CD4-positive, alpha-beta T cell (primary cell): ENCODE data around the gene ZNF569. TPM values are rescaled to one million over a fixed set of nuclear protein-coding genes. Genes with fewer than 3 reads are reported as not detected.
A peak's percentile ranks its signal among the peaks of the same experiment; 100 is the strongest.

Experiments used
- ATAC-seq: fragments of 200-7000 bp; cut with Tn5 transposase; one replicate; pipeline ENCODE4 v1.10.0; 2022; ENCODE audit warnings: mild to moderate bottlenecking; ENCODE audit not compliant: poor library complexity
- CTCF ChIA-PET: fragments of 350-600 bp; sonication (Branson Sonifier 250); formaldehyde crosslinking; loops from one replicate; lab custom pipeline; 2021; ENCODE audit warnings: antibody characterized with exemption, inconsistent platforms; lab: Charles Lee
- POLR2A ChIA-PET: fragments of 350-600 bp; sonication (Branson Sonifier 250); formaldehyde crosslinking; loops from one replicate; lab custom pipeline; 2021; ENCODE audit warnings: antibody characterized with exemption, inconsistent platforms; lab: Charles Lee
- DNase-seq, 14 experiments: peaks; one replicate each; pipeline ENCODE4 v3.0.0-alpha.2; 2013 to 2020; ENCODE audit warnings: mixed read lengths in 2 of 14
- H3K27ac ChIP-seq, 2 donors: one replicate each; pipeline versions ENCODE4 v1.5.1 to v1.7.0; 2013; ENCODE audit warnings: low read length in 2 of 2, low read depth in 1 of 2, mild to moderate bottlenecking in 1 of 2
- H3K27me3 ChIP-seq, 2 experiments: 1 replicate in 1 of 2; 2 replicates in 1 of 2; pipeline versions ENCODE4 v1.6.1 to v1.7.0; 2013; ENCODE audit warnings: low read length in 2 of 2, control low read depth in 1 of 2, mild to moderate bottlenecking in 1 of 2, moderate library complexity in 1 of 2; ENCODE audit not compliant: insufficient read depth in 2 of 2, control insufficient read depth in 1 of 2
- H3K36me3 ChIP-seq: one replicate; pipeline ENCODE4 v1.6.1; 2013; ENCODE audit warnings: low read length, control low read depth; ENCODE audit not compliant: insufficient read depth
- H3K4me1 ChIP-seq: one replicate; pipeline ENCODE4 v1.6.1; 2013; ENCODE audit warnings: low read length, control low read depth; ENCODE audit not compliant: insufficient read depth
- H3K4me3 ChIP-seq: one replicate; pipeline ENCODE4 v1.5.1; 2013; ENCODE audit warnings: mild to moderate bottlenecking, low read length, moderate library complexity
- H3K9me3 ChIP-seq, 2 experiments: 1 replicate in 1 of 2; 2 replicates in 1 of 2; pipeline versions ENCODE4 v1.6.1 to v1.7.0; 2013; ENCODE audit warnings: low read length in 2 of 2, mild to moderate bottlenecking in 2 of 2, control low read depth in 1 of 2, moderate library complexity in 1 of 2; ENCODE audit not compliant: control insufficient read depth in 1 of 2, insufficient read depth in 1 of 2
- H3K27ac Mint-ChIP-seq: one replicate; pipeline ENCODE4 v1.8.0; 2020; ENCODE audit warnings: mixed read lengths
- H3K27me3 Mint-ChIP-seq: one replicate; pipeline ENCODE4 v1.8.0; 2021; ENCODE audit warnings: mixed read lengths
- H3K36me3 Mint-ChIP-seq: one replicate; pipeline ENCODE4 v1.8.0; 2021; ENCODE audit warnings: low read depth, mixed read lengths
- H3K4me1 Mint-ChIP-seq: one replicate; pipeline ENCODE4 v1.8.0; 2021; ENCODE audit warnings: low read depth, mixed read lengths
- H3K4me3 Mint-ChIP-seq: one replicate; pipeline ENCODE4 v1.8.0; 2020; ENCODE audit warnings: mild to moderate bottlenecking, mixed read lengths
- H3K9me3 Mint-ChIP-seq: one replicate; pipeline ENCODE4 v1.8.0; 2020; ENCODE audit warnings: mixed read lengths
- intact Hi-C, 2 experiments: fragments of 100-400 bp; cut with DNase I in 1 of 2; cut with micrococcal nuclease in 1 of 2; formaldehyde crosslinking; loops; one replicate each; pipeline versions ENCODE4 v1.15.1 to v1.9.0; 2023 to 2025; cut with DNase I, micrococcal nuclease
- total RNA-seq, 174 experiments: library from RNA in 2 of 174; stranded (reverse) in 2 of 174; gene quantifications; one replicate each; pipeline ENCODE4 v1.2.3 and lab custom pipeline; 2021 to 2026
- TF ChIP-seq, protein P1 (sequence below): fragments of 200-600 bp; IDR thresholded peaks from one replicate; pipeline ENCODE4 v1.8.0; 2022; ENCODE audit warnings: antibody characterized with exemption, mild to moderate bottlenecking

Gene ZNF569
- total RNA-seq, 2 experiments from 2014 or later: 5.0 to 5.2 TPM

DNA sequence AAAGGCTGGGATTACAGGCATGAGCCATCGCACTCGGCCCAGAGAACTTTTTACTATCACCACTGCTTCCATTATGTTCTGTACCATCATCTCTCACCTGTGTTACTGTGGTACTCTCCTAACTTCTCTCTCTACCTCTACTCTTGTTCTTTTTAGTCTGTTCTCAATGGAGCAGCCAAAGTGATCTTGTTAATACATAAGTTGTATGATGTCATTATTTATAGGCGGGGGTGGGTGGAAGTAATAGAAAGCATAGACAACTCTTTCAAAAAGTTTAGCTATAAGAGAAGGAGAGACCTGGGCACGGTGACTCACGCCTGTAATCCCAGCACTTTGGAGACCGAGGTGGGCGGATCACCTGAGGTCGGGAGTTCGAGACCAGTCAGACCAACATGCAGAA, 4.9 kb upstream of the ZNF569 start:
- peaks cover 30% of the 10 kb centered on the region for H3K4me1 Mint-ChIP-seq

DNA sequence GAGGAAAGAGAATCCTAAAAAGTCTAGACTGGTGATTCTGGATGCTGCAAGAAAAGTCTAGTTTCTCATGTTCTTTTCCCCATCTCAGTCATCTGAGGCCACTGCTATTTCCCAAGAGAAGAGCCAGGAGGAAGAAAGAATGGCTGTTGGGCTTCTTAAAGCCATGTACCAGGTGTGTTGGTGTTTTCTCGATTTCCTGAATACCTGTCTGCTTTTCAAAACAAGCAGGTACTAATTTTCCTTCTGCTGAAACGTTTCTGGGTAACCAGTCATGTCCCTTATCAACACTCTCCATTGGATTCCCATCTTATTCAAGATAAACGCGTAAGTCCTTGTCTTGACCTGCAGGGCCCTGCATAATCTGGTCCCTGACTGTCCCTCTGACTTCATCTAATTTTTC, 3.0 kb upstream of the ZNF569 start:
- H3K4me3 ChIP-seq: peak overlapping the region; percentile 77
- ChIA-PET CTCF (interaction anchor here (0.7 kb wide), 1 partner anchor 100 kb away, joined by 3 read pairs; no protein-coding TSS in a partner anchor), POLR2A (interaction anchor here (0.7 to 1.0 kb wide), 2 partner anchors 35 to 36 kb away, joined by 3 to 4 read pairs; partner anchors contain the start of gene ZNF793)
- peaks cover 44% of the 10 kb centered on the region for H3K4me1 Mint-ChIP-seq
- H3K36me3 ChIP-seq: peaks cover 14% of the 10 kb centered on the region
- H3K27me3 Mint-ChIP-seq: no peaks in the 10 kb centered on the region
- intact Hi-C loops: loop anchor here in 1 of 2 experiments (5.0 kb wide), 1 partner anchor 1093 kb away; the partner anchor contains the start of gene ZFP14
- H3K27ac ChIP-seq: no peak overlapping the region
- TF ChIP-seq, protein P1, sequence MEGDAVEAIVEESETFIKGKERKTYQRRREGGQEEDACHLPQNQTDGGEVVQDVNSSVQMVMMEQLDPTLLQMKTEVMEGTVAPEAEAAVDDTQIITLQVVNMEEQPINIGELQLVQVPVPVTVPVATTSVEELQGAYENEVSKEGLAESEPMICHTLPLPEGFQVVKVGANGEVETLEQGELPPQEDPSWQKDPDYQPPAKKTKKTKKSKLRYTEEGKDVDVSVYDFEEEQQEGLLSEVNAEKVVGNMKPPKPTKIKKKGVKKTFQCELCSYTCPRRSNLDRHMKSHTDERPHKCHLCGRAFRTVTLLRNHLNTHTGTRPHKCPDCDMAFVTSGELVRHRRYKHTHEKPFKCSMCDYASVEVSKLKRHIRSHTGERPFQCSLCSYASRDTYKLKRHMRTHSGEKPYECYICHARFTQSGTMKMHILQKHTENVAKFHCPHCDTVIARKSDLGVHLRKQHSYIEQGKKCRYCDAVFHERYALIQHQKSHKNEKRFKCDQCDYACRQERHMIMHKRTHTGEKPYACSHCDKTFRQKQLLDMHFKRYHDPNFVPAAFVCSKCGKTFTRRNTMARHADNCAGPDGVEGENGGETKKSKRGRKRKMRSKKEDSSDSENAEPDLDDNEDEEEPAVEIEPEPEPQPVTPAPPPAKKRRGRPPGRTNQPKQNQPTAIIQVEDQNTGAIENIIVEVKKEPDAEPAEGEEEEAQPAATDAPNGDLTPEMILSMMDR: no peak
- H3K4me1 ChIP-seq: peaks cover 32% of the 10 kb centered on the region
- H3K36me3 Mint-ChIP-seq: peaks cover 45% of the 10 kb centered on the region
- H3K9me3 ChIP-seq: peaks cover 27 to 38% of the 10 kb centered on the region in 2 experiments
- H3K27ac Mint-ChIP-seq: peak overlapping the region; percentile 100
- H3K4me3 Mint-ChIP-seq: peak overlapping the region; percentile 93
- ATAC-seq (no peak), DNase-seq (no peak)
- peaks cover 7% of the 10 kb centered on the region for H3K9me3 Mint-ChIP-seq
- no peaks in the 10 kb centered on the region for H3K27me3 ChIP-seq

More for the DNA sequence above, 4.9 kb upstream of the ZNF569 start:
- Histone ChIP-seq H3K36me3 (peaks cover 33% of the 10 kb centered on the region), H3K27me3 (no peaks in the 10 kb centered on the region), H3K4me1 (peaks cover 25% of the 10 kb centered on the region), H3K27ac (no peak overlapping the region), H3K4me3 (no peak overlapping the region), H3K9me3 (peaks cover 44 to 47% of the 10 kb centered on the region in 2 experiments)
- Mint-ChIP-seq H3K4me3 (no peak overlapping the region), H3K9me3 (peaks cover 16% of the 10 kb centered on the region), H3K27me3 (no peaks in the 10 kb centered on the region), H3K36me3 (peaks cover 53% of the 10 kb centered on the region), H3K27ac (no peak overlapping the region)
- intact Hi-C loops: loop anchor here in 1 of 2 experiments (5.0 kb wide), 1 partner anchor 1095 kb away; the partner anchor contains the start of gene ZFP14
- DNase-seq: no peak
- no peak for ATAC-seq
- TF ChIP-seq, protein P1: no peak
- POLR2A ChIA-PET: no interaction called here
- CTCF ChIA-PET: no interaction called here

DNA sequence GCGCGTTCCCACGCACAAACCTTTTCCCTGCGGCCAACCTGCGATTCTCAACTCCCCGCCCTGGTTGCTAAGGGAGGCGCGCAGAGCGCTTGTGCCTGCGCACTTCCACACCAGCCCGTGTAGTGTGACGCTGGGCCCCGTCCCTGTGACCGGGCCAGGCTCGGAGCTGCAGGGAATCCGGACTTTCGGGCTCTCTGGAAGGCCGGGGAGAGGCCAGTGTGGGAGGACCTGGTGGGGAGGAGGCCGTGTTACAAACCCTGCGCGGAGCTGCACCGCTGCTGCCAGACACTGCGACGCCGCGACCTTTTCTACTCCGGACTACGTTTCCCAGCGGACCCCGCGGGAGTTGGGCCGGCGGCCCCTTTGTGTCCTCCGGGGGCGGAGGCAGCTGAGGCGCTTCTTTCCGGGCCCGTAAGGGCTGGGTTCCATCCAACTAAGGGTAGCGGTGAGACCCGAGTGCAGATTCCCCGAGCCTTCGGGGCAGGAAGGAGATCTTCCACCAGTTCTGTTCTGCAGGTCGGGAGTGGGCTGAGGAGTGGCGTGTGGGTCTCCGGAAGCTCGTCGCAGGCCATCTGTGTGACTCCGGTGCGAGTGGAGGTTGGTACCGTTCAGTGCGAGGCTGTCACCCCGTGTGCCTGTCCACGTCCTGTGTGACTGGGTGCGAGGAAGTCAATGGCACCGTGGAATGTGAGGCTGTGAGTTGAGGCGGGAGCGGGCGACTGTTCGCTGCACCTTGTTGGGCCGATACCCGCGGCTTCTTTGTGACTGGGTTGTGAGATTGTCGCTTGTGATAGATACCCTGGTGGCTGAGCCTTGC, 1.9 kb upstream of the ZNF569 start, which contains the start of gene ZNF570:
Gene ZNF570, plus strand, starts transcription at position 396 of the 817 bp plus-strand sequence. CDS start 999 bp downstream, outside the sequence.
- Mint-ChIP-seq H3K27me3 (no peaks in the 10 kb centered on the region), H3K4me3 (peak within 1 kb of the TSS; percentile 93), H3K36me3 (peaks cover 50% of the 10 kb centered on the region), H3K9me3 (peaks cover 14% of the 10 kb centered on the region), H3K4me1 (peaks cover 44% of the 10 kb centered on the region), H3K27ac (peak within 1 kb of the TSS; percentile 100)
- ChIA-PET POLR2A (interaction anchor here (0.5 to 4.4 kb wide), 19 partner anchors 14 to 1255 kb away, joined by 3 to 133 read pairs (median 3); partner anchors contain the start of genes ZNF146, ZNF260, ZNF345 and ZNF420), CTCF (interaction anchor here (1.2 kb wide), 1 partner anchor 496 kb away, joined by 6 read pairs; no protein-coding TSS in a partner anchor)
- TF ChIP-seq, protein P1: no peak
- H3K4me3 ChIP-seq: peak within 1 kb of the TSS; percentile 77
- no peaks in the 10 kb centered on the region for H3K27me3 ChIP-seq
- peak; percentile 81 to 93 (median 86) for DNase-seq
- peaks cover 32% of the 10 kb centered on the region for H3K4me1 ChIP-seq
- H3K9me3 ChIP-seq: peaks cover 18 to 30% of the 10 kb centered on the region in 2 experiments
- H3K27ac ChIP-seq: peak within 1 kb of the TSS; percentile 91 to 92
- ATAC-seq: peak; percentile 70
- intact Hi-C loops: loop anchor here (1.0 to 10.0 kb wide), 10 partner anchors 37 to 802 kb away; partner anchors contain the start of genes ZNF461 (in 2 of the 2), ZNF573 (in 2 of the 2), ZNF793 (in 2 of the 2) and SIPA1L3 (in 1 of the 2)
- peaks cover 15% of the 10 kb centered on the region for H3K36me3 ChIP-seq
